Globus pallidus (tissue), 1 donor: ENCODE results near the gene PA2G4.

ENCODE experiments used
- DNase-seq: peaks from one replicate; pipeline ENCODE4 v3.0.0-alpha.2; 2015; ENCODE audit warnings: low spot score

The PA2G4 gene

DNA sequence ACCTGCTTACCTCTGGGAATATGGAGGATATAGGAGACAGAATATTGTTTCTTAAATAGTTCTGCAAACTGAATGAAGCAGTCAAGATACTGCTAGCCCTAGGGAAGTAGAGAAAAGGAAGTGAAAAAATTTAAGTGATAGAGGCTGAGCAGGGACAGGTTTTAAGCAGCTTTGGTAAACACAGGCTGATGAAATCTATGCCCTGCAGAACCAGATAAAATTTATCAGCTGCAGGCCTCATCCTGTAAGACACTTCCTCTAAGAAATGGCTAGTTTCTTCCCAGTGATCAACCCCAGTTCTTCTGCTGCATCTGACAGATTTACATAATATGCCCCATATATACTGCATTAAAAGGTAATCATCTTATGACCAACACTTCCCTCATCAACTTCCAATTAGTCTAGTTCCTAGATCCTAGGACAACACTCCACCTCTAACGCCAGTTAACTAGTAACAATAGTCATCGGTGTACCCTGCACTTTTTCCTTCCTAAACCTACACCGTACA lies 22.4 kb downstream of the PA2G4 start:
- DNase-seq, result no peak

DNA sequence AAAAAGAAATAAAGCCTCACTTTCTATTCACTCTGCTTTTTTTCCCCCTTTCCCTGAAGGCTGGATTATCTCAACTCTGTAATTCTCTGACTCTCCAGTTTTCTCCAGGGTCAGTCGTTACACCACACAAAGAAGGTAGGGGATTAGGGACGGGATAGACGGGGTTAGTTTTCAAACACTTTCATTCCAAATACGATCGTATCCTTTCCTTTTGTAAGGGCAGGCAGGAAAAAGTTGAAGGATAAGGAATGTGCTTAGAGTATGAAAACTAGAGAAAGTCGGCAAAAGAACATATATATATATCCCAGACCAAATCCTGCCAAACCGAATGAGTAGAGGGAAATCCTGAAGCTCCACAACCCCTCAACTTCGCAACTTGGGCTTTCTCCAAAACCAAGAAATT lies 23.1 kb downstream of the PA2G4 start:
- no peak for DNase-seq

DNA sequence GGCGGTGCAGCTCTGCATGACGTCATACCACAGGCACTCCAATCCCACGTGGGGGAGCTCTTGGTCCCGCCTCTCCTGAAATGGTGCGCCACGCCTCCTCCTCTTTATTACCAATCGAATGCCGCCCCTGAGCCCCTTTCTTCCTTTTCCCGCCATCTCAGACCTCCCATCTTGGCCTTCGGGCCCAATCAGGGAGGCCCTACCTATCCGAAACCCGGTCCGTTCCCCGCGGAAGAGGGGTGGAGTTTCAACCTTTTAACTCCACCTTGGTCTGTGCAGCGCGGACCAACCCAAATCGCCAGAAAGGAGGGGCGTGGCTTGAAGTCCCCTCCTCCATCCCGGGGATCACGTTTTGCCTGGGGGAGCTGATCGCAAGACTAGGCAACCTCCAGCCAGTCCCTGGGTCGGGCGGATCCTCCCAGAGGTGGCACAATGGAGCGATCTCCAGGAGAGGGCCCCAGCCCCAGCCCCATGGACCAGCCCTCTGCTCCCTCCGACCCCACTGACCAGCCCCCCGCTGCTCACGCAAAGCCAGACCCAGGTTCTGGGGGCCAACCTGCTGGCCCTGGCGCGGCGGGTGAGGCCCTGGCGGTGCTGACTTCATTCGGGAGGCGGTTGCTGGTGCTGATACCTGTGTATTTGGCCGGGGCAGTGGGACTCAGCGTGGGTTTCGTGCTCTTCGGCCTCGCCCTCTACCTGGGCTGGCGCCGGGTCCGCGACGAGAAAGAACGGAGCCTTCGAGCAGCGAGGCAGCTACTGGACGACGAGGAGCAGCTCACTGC lies 23.7 kb downstream of the PA2G4 start, which contains the start of gene ESYT1:
TSS of gene ESYT1 (plus strand) at position 380 of the 782 bp plus-strand sequence. CDS start at position 433, 53 bp downstream.
- DNase-seq, result peak; percentile 94

DNA sequence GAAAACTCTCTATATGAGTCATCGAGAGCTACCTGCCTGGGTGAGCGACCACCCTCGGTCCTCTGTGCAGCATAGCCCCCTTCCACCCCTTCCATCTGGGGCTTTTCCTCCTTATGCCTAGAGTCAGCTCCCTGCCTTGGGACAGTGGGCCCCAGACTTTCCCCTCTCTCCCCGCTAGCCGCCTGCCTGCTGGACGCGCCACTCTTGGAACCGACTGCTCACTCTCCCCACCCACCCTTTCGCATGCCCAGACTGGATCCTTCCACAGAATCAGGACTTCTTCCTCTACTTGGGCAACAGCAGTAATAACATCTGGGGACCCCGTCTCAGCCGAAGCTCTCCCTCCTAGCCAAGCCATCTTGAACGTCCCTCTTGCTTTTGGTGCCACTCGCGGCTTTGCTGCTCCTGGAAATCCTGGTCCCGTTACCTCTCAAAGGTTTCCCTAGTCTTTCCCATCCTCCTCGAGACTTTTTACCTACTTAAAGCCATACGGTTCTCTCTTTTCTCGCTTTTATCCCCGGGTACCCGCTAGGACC lies 24.4 kb downstream of the PA2G4 start:
- DNase-seq, result peak; percentile 23

DNA sequence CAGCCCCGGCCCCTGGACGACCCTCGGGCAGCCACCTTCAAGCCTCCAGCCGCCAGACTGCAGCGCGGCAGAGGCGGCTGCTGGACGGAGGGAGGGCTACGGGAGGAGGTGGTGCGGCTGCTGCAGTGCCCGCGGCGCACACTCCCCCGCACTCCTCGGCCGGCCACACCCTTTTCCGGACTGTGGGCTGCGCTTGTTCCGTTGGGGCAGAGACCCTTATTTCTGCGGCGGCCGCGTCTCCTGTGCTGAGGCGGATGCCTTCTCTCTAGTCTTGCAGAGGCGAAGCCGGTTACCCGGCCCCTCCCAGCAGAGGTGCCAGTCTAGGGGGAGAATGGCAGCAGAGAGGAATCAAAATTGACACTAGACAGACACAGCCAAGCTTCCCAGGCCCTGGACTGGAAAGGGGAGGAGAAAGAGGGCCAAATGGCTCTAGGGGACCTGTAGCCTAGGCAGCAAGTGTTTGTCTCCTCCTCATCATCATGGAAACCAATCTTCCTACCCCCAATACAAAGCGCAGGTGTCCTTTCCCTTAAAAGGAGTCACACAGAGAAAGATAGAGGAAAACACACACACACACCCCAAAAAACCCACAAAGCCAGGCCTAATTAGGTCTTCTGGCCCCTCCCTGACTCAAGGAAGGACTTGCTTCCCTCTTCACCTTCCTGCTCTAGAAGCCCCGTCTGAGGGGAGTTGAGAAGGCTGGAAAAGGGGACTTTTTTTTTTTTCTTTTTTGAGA lies 25.0 kb downstream of the PA2G4 start:
- DNase-seq, result peak; percentile 10

DNA sequence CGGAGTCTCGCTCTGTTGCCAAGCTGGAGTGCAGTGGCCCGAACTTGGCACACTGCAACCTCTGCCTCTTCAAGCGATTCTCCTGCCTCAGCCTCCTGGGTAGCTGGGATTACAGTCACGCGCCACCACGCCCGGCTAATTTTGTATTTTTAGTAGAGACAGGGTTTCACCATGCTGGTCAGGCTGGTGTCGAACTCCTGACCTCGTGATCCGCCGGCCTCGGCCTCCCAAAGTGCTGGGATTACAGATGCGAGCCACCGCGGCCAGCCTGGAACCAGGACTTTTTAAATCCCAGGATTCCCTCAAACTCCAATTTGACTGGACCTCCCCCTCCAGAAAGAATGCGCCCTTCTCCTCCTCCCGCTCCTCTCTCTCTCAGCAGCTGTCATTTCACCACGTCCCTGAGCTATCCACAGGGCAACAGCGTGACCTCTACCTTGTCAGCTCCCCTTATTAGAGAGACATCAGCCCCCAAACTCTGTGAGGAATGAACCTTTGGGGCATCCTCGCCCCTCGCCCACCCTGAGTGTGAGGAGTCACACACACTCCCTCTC lies 25.7 kb downstream of the PA2G4 start:
- DNase-seq, result no peak

DNA sequence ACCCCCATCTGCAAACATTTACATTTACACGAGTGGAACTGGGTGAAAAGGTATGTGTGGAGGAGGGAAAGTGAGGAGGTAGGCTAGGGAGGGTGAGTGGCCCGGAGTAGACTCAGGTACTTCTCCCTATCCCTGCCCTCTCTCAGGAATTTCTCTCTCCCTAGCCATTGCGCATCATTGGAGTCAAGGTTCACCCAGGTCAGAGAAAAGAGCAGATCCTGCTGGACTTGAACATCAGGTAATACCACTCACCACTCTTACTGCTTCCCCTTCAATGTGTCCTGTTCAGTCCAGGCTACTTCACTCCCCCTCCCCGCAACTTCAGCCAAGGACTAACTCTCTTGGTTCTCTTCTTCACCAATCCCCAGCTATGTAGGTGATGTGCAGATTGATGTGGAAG lies 26.5 kb downstream of the PA2G4 start:
- no peak for DNase-seq

DNA sequence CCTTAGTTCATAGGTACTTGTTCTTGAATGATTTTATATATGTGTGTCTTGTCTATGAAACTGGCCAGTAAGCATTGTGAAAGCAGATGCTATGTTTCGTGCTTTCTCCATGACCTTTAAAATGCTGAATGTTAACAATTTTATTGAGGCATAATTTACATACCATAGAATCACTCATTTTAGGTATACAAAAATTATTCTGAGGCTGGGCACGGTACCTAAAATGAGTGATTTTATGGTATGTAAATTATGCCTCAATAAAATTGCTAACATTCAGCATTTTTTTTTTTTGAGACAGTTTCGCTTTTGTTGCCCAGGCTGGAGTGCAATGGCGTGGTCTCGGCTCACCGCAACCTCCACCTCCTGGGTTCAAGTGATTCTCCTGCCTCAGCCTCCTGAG lies 30.5 kb downstream of the PA2G4 start:
- DNase-seq, result no peak

DNA sequence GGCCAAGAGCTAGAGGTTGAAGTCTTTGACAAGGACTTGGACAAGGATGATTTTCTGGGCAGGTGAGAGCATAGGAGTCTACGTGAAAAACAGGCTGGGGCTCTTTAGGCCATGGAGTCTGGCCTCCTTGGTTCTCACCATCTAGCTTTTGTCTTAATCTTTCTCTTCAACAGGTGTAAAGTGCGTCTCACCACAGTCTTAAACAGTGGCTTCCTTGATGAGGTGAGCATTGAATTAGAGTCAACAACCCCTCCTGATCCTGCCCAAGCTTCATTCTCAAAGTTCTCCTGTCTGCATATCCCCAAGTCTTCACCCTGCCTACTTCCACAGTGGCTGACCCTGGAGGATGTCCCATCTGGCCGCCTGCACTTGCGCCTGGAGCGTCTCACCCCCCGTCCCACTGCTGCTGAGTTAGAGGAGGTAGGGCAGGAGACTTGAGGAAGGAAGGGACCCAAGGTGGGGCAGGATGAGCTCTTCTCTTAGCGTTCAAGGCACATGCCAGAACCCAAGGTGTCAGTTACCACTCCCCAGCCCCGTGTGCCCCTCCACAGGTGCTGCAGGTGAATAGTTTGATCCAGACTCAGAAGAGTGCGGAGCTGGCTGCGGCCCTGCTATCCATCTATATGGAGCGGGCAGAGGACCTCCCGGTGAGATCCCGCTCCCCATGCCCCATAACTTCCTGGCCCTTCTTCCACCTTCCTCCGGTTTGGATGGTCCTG lies 33.7 kb downstream of the PA2G4 start:
- no peak for DNase-seq

DNA sequence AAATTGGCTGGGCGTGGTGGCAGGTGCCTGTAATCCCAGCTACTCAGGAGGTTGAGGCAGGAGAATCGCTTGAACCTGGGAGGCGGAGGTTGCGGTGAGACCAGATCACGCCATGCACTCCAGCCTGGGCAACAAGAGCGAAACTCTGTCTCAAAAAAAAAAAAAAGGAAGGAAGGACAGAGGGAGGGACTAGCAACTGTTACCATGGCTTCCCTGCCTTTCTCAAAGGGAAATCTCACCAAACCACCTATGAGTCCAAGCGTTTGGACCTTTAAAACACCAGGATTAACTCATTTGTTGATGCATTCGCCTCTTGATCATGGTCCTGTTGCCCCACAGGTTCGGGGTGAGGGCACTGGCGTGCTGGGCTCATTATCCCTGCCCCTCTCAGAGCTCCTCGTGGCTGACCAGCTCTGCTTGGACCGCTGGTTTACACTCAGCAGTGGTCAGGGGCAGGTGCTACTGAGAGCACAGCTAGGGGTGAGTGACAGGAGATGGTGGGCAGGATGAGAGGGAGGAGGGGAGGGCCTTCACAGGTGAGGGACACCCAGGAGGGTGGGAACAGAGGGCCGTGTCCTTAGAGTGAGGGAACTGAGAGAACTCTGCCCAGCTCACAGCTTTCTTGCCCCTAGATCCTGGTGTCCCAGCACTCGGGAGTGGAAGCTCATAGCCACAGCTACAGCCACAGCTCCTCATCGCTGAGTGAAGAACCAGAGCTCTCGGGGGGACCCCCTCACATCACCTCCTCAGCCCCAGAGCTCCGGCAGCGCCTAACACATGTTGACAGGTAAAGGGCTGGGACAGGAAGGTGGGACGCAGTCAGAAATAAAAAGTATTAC lies 37.8 kb downstream of the PA2G4 start:
- DNase-seq, result no peak

DNA sequence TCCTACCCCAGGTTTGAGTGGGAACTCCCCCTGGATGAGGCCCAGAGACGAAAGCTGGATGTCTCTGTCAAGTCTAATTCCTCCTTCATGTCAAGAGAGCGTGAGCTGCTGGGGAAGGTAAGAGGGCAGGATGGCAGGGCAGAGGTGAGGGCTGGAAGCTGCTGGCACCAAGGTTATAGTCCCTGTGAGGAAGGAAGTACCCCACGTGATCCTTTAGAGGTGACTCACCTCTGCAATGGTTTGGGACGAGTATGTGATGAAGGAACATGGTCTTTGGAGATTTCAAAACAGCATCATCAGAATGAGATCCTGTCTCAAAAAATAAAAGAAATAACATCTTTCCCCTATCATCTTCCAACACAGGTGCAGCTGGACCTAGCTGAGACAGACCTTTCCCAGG lies 38.9 kb downstream of the PA2G4 start:
- DNase-seq, result no peak

DNA sequence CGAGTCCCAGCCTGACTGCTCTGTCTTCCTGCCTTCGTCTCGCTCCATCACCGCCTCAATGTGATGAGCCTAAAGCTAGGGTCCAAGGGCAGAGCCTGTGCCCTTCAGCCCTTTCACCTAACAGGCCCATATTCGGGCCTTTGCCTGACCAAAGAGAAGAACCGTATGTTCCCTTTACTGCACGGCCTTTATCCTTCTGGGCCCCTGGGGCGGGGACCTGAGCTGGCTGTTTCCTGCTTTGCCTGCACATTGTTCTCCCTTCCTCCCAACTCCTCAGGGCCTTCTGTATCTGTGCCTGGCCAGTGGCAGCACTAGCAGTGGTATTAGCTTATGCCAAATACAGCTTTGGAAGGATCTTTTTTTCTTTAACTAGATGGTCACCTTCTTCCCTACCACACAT lies 39.5 kb downstream of the PA2G4 start:
- no peak for DNase-seq

DNA sequence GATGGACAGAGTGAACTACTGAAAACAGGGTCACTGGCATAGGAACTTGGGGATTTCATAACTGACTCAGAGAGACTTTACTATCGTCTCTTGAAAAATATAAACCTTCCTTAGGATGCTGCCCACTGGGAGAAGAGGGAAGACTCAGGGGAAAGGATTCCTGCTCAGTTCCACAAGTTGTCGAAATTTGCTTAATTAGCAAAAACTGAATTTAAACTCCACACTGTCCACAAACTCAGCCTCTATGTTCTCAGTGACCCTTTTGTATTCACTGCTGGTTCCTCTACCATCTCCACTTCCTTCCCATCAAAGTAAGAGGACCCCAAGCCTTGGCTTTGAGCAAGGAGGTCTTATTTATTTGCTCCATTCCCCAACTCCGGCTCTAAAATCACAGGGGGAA lies 40.9 kb downstream of the PA2G4 start:
- no peak for DNase-seq

DNA sequence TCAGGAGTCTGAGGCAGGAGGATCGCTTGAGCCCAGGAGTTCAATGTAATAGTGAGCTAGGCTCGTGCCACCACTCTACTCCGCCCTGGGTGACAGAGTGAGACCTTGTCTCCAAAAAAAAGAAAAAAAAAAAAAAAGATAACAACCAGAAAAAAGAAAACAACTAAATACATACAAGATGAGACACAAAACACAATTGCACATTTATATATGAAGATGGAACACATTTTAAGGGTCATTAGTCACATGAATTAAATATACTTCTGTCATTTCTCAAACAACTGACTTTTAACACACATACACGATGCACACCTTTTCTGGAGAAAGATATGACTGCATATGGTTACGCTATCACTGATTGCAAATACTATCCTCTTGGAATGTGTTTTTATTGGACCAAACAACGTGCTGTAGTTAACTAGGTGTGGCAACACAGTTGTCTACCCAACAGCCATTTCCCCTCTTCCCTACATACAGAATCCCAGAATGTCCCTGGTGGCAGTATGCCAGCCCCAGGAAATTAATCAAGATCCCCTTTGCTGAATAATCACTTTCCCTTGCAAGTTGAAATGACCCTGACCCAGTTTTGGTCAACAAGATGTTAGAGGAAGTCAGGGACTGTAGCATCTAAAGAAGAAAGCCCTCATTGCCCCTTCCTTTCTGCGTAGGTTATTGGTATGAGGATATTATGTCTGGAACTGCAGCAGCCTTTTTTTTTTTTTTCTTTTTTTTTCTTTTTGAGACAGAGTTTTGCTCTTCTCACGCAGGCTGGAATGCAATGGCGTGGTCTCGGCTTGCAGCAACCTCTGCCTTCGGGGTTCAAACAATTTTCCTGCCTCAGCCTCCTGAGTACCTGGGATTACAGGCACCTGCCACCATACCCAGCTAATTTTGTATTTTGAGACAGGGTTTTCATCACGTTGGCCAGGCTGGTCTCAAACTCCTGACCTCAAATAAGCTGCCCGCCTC lies 42.4 kb downstream of the PA2G4 start:
- no peak for DNase-seq

DNA sequence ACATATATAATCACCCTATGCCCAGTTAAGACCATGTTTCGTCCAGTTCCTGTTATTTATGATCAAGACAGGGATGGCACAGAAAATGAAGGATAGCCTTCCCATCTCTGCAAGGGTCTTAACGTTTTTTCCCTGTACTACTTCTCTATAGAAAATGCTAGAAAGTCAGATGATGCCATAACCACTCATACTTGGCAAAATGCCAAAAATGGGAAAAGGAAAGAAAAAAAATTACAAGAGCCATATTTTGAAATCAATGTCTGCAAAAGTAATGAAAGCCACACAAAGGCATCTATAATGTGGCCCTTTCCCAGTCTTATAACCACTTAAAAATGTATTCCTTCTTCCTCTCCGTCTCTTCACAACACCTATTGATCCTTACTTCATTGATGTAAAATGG lies 46.2 kb downstream of the PA2G4 start:
- DNase-seq, result no peak

DNA sequence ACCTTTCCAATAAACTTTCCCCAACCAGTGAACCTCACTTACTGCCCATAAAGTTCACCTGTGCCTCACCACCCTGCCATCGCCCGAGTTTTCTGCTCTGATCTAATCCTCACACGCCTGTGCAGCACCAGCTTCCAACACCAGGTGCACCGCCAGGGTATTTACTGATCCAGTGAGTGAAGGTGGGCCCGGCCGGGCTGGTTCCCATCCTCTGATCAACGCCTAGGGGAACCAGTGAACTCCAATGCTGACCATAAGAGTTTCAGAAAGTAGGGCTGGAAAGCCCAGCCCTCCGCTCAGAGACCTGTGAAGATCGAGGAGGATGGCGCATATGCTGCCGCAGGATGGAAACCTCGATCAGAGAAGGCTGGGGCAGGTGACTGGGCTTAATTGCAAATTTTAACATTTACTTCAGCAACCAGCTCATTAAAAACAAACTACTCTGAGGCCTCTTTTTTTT lies 47.3 kb downstream of the PA2G4 start:
- DNase-seq, result no peak

DNA sequence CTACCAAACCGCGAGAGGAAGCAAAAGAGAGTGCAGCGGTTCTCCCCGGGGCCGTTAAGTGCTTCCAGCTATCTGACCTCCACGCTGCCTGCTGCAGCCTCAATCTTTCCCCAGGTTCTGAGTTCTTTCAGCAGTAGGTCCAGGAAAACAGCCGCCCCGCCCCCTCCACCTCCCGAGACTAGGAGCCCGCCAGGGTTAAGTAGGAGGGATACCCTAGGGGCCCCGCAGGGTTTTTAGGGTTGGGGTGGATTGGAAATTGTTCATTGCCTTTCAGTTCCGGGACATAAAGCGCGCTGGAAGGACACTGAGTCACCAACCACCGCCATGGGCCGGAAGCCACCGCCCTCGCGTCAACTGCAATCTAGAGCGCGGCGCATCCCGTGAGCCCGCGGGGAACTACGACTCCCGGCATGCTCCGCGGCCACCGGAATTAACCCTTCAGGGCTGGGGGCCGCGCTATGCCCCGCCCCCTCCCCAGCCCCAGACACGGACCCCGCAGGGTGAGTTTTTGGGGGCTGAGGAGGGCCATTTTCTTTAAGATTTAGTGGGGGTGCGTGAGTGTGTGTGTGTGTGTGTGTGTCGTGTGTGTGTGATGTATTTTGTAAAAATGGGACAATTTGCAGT lies 47.9 kb downstream of the PA2G4 start, which contains the start of gene MYL6B:
TSS of gene MYL6B (plus strand) at position 456 of the 624 bp plus-strand sequence. CDS start 1,332 bp downstream, outside the sequence.
- peak; percentile 88 for DNase-seq

DNA sequence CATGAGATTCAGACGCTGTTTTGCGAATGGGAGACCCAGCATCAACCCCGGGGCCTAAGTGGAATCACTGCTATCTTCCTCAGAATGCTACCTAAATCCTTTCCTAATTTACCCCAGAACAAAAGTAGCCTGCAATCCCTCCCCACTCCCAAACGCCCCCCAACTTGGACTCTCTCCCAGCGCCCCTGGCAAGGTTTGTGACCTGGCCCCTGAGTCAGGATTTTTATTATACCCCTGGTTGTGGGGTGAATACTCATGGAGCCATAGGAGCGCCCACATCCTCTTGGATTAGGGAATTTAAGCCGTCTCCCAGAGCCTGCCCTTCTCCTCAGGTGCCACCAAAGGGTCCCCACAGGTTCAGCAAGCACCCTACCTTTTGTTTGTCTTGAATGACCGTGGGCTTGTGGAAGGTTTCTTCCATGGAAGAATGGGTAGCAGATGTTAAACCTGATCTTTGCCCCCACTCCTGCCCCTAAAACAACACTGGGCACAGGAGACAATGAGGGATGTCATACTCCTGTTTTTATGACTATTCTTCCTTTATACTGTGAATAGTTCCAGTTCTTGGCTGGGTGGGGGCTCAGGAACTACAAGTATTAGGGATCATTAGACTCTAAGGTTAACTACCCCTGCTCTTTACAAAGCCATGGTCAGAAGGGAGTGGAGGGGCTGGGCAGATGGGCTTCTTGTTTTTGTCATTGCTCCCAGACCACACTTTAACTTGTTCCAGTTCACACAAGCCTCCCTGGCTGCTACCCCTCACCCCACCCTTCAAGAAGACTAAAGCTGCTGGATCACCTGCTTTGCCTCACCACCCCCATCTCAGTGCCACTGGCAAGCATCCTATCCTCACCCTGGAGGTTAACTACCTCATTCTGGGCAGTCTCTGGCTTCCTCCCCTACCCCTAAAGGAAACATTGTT lies 48.7 kb downstream of the PA2G4 start:
- no peak for DNase-seq
